ENCODE data around the gene MRPL23.

DNA sequence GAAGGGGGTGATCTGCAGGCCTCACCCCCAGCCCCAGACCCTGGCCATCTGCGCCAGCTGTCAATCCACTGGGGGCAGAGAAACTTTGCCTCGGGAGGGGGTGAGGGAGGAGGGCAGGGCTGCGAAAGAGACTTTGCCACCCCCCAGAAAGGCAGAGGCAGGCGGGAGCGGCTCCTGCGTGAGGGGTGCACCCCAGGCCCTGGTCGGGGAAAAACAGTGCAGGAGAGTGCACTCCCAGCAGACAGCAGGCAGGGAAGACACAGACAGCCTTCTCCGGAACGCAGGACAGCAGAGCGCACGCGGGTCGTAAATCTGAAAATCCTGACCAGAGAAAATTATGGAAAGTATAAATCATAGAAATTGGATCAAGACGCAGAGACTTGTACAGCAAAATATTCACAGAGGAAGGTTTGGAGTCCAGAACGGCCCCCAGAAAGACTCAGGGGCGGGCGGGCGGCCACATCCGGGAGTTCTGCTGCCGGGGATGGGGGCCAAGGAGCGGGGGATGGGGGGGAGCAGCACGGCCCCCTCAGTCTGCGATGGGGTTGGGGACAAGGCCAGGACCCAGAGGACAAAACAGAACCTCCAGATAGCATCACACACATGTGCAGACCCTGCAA lies 8.0 kb upstream of the MRPL23 start:
- TF ChIP-seq CTCF (IDR thresholded peaks at IDR 0.05) (no peak), POLR2A (IDR thresholded peaks at IDR 0.05) (no peak)

Measured in adrenal gland (tissue), 5 donors.